DND-41 (cell line): ENCODE results near the gene CCDC85C.

Experiments used
- ATAC-seq: fragments of 200-7000 bp; cut with Tn5 transposase; 3 replicates; pipeline ENCODE4 v1.9.1; 2021; ENCODE audit warnings: low read depth; ENCODE audit not compliant: insufficient read depth
- DNase-seq: peaks from one replicate; pipeline ENCODE4 v3.0.0-alpha.2; 2020
- H2AFZ ChIP-seq: 2 replicates; pipeline ENCODE4 v1.6.0; 2012; ENCODE audit warnings: low read depth, low read length
- H3K27ac ChIP-seq: 2 replicates; pipeline ENCODE4 v1.5.1; 2012; ENCODE audit warnings: low read length, inconsistent platforms
- H3K27me3 ChIP-seq: fragments of 200-600 bp; sonication (generic); 2 replicates; pipeline ENCODE4 v1.6.0; 2012; ENCODE audit warnings: low read length, mild to moderate bottlenecking, inconsistent platforms; ENCODE audit not compliant: insufficient read depth, poor library complexity
- H3K36me3 ChIP-seq: 2 replicates; pipeline ENCODE4 v1.5.1; 2012; ENCODE audit warnings: low read length, inconsistent platforms; ENCODE audit not compliant: insufficient read depth
- H3K4me1 ChIP-seq: 2 replicates; pipeline ENCODE4 v1.5.1; 2012; ENCODE audit warnings: mild to moderate bottlenecking, low read length; ENCODE audit not compliant: insufficient read depth
- H3K4me2 ChIP-seq: 2 replicates; pipeline ENCODE4 v1.6.0; 2012; ENCODE audit warnings: mild to moderate bottlenecking, moderate library complexity, low read length, inconsistent platforms; ENCODE audit not compliant: insufficient read depth
- H3K4me3 ChIP-seq, 2 experiments: fragments of 200-600 bp in 1 of 2; shearing (Covaris generic) in 1 of 2; 2 replicates each; pipeline ENCODE4 v1.5.1; 2012 to 2016; ENCODE audit warnings: inconsistent platforms in 2 of 2, low read length in 2 of 2, mild to moderate bottlenecking in 2 of 2, low read depth in 1 of 2, moderate library complexity in 1 of 2
- H3K79me2 ChIP-seq: 2 replicates; pipeline ENCODE4 v1.6.0; 2012; ENCODE audit warnings: low read length, inconsistent platforms; ENCODE audit not compliant: insufficient read depth
- H3K9ac ChIP-seq: 2 replicates; pipeline ENCODE4 v1.6.0; 2012; ENCODE audit warnings: low read depth, mild to moderate bottlenecking, inconsistent platforms, low read length, moderate library complexity
- H3K9me3 ChIP-seq: 2 replicates; pipeline ENCODE4 v1.5.1; 2012; ENCODE audit warnings: low read length, moderate library complexity, mild to moderate bottlenecking, inconsistent platforms; ENCODE audit not compliant: insufficient read depth, severe bottlenecking
- H4K20me1 ChIP-seq: 2 replicates; pipeline ENCODE4 v1.6.0; 2012; ENCODE audit warnings: low read length; ENCODE audit not compliant: insufficient read depth
- CTCF ChIP-seq: IDR thresholded peaks from 2 replicates; pipeline ENCODE4 v1.5.1; 2012; ENCODE audit warnings: borderline replicate concordance, low read length, moderate library complexity, mild to moderate bottlenecking; ENCODE audit not compliant: poor library complexity, severe bottlenecking; ENCODE audit errors: extremely low read depth
- EZH2 ChIP-seq: IDR thresholded peaks from 3 replicates; pipeline ENCODE4 v1.6.1; 2012; ENCODE audit warnings: borderline replicate concordance, low read depth, mild to moderate bottlenecking, moderate library complexity, low read length, inconsistent platforms; ENCODE audit not compliant: severe bottlenecking

CCDC85C gene

GRCh38 chr14:99584823-99585222 is 19.2 kb downstream of the CCDC85C start:
- Histone ChIP-seq H3K79me2 (peaks cover 20% of the 10 kb centered on the region; the same call in 1 of the 2 replicates), H3K9ac (no peak overlapping the region), H3K4me2 (no peak overlapping the region), H3K27me3 (no peaks in the 10 kb centered on the region), H2AFZ (no peak overlapping the region), H3K9me3 (no peaks in the 10 kb centered on the region), H4K20me1 (peaks cover 74% of the 10 kb centered on the region), H3K4me3 (no peak overlapping the region), H3K4me1 (peaks cover 14% of the 10 kb centered on the region), H3K36me3 (0 out of 2 replicates have a peak, but pooled peaks cover 4% of the 10 kb centered on the region), H3K27ac (no peak overlapping the region)
- TF ChIP-seq EZH2 (no peak), CTCF (no peak)
- ATAC-seq (no peak), DNase-seq (no peak)

- Histone ChIP-seq H3K79me2 (peaks cover 11% of the 10 kb centered on the region), H3K9ac (no peak overlapping the region), H4K20me1 (peaks cover 73% of the 10 kb centered on the region), H3K4me1 (no peaks in the 10 kb centered on the region), H3K9me3 (no peaks in the 10 kb centered on the region), H3K27me3 (no peaks in the 10 kb centered on the region), H3K36me3 (0 out of 2 replicates have a peak, but pooled peaks cover 4% of the 10 kb centered on the region), H2AFZ (no peak overlapping the region), H3K27ac (no peak overlapping the region), H3K4me2 (no peak overlapping the region), H3K4me3 (no peak overlapping the region)
- no peak for DNase-seq
- no peak for TF ChIP-seq CTCF
- no peak for TF ChIP-seq EZH2
- no peak for ATAC-seq
Measured at GRCh38 chr14:99581938-99582337, 22.1 kb downstream of the CCDC85C start.

- TF ChIP-seq CTCF (no peak), EZH2 (no peak)
- ATAC-seq (no peak), DNase-seq (no peak)
- Histone ChIP-seq H3K27me3 (no peaks in the 10 kb centered on the region), H2AFZ (no peak overlapping the region), H3K4me2 (no peak overlapping the region), H3K4me1 (no peaks in the 10 kb centered on the region), H3K79me2 (peaks cover 11% of the 10 kb centered on the region), H3K9ac (no peak overlapping the region), H3K9me3 (no peaks in the 10 kb centered on the region), H3K4me3 (no peak overlapping the region), H3K36me3 (0 out of 2 replicates have a peak, but pooled peaks cover 4% of the 10 kb centered on the region), H4K20me1 (peaks cover 73% of the 10 kb centered on the region), H3K27ac (no peak overlapping the region)
Measured at GRCh38 chr14:99581374-99581773, 22.6 kb downstream of the CCDC85C start.

- no peak for TF ChIP-seq CTCF
- Histone ChIP-seq H3K36me3 (0 out of 2 replicates have a peak, but pooled peaks cover 4% of the 10 kb centered on the region), H3K4me3 (no peak overlapping the region), H3K9me3 (no peaks in the 10 kb centered on the region), H3K9ac (no peak overlapping the region), H3K27ac (no peak overlapping the region), H3K79me2 (peaks cover 7% of the 10 kb centered on the region), H4K20me1 (peaks cover 73% of the 10 kb centered on the region), H3K4me1 (no peaks in the 10 kb centered on the region), H3K4me2 (no peak overlapping the region), H3K27me3 (no peaks in the 10 kb centered on the region), H2AFZ (no peak overlapping the region)
- no peak for DNase-seq
- ATAC-seq: no peak
Measured at GRCh38 chr14:99579903-99580571, 24.0 kb downstream of the CCDC85C start.
